Measurements from ENCODE around the gene TMEM89. TPM values are rescaled to one million over a fixed set of nuclear protein-coding genes. Genes with fewer than 3 reads are reported as not detected.

TMEM89 gene
- total RNA-seq, 4 donors from 2014 or later, result not detected

DNA sequence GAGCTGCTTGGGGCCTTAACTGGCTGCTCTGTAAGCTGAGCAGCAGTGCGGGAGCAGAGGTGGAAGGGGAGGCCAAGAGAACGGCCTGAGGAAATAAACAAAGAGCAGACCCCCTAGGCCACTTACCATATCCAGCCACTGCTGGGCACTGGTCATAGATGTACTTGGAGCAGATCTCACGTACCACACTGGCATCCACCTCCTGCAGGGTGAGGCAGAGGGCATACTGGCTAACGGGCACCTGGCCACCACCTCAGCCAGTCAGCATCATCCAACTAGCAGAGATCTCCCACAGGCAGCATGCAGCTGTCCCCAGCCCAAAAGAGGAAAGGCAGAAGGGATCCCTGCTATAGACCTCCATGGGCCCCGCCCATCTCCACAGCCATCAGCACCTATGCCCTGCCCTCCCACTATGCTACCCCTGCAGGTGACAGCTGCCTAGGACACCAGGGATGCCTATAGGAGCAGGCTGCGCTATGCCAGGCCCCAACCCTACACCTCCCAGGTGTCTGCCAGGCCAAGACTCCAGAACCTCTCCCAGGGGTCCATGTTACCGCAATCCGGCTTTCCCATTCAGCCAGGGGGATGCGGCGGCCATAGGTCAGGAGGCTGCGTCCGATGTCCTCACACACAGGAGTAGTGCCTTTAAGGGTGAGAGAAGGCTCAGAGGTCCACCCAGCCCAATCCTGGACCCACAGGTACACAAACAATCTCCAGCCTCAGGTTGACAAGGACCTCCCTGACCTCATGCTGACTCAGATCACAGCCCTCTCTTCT lies 21.9 kb downstream of the TMEM89 start:
- no peak for ATAC-seq (ENCODE audit: low FRiP score)
- TF ChIP-seq, protein P1, sequence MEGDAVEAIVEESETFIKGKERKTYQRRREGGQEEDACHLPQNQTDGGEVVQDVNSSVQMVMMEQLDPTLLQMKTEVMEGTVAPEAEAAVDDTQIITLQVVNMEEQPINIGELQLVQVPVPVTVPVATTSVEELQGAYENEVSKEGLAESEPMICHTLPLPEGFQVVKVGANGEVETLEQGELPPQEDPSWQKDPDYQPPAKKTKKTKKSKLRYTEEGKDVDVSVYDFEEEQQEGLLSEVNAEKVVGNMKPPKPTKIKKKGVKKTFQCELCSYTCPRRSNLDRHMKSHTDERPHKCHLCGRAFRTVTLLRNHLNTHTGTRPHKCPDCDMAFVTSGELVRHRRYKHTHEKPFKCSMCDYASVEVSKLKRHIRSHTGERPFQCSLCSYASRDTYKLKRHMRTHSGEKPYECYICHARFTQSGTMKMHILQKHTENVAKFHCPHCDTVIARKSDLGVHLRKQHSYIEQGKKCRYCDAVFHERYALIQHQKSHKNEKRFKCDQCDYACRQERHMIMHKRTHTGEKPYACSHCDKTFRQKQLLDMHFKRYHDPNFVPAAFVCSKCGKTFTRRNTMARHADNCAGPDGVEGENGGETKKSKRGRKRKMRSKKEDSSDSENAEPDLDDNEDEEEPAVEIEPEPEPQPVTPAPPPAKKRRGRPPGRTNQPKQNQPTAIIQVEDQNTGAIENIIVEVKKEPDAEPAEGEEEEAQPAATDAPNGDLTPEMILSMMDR (IDR thresholded peaks at IDR 0.05), result no peak
- DNase-seq (ENCODE audit: low spot score), result no peak

DNA sequence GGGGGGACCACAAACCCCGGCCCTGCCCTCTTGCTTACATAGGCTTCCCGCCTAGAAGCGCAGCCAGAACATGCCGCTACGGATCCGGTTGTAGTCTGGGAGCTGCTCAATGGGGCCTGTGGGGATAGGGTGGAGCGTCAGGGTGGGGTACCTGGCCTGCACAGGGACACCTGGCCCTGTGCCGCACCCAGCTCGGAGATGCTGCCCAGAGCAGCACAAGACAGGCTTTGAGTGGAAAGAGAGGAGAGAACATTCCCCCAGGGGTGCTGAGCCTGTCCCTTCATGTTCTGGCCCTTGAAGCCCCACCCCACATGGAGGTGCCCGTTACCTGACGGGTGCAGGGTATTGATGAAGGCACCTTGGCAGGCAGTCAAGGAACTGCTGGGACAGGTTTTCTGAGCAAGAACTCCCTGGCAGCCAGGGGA lies 22.5 kb downstream of the TMEM89 start:
- ATAC-seq (ENCODE audit: low FRiP score) (no peak), DNase-seq (ENCODE audit: low spot score) (no peak)

DNA sequence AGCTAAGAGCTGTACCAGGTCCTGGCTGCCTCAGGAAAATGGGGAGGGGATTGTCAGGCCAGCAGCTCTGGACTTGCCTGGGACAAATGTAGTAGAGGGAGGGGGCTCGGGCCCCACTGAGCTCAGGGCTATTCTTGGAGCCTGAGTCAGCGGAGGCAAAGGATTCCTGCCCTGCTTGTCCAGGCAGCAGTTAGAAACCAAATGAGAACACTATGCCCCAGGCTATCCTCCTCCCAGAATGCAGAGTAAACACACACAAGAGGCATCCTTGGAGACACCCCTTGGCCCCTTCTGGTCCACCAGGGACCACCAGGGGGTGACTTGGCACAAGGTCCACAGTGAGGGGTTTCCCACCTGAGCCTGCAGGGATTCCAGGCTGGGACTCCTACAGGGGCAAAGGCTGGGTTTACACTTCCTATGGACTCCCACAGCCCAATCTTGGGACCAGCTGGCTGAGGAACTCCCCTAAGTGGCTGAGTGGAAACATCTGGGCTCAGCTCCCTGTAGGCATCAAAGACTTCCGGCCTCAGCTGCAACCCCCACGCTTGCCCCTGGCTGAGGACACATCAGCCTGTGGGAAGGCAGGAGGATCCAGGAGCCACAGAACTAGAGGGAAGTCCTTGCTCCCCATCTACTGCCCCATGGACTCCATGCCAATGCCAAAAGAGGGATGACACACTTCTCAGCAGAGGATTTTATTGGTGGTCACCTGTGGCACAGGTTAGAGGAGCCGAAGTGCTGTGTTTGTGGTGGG lies 23.1 kb downstream of the TMEM89 start:
- DNase-seq (ENCODE audit: low spot score) (no peak), ATAC-seq (ENCODE audit: low FRiP score) (no peak)
- TF ChIP-seq, protein P1 (IDR thresholded peaks at IDR 0.05), result no peak

More for the DNA sequence above, 22.5 kb downstream of the TMEM89 start:
- TF ChIP-seq, protein P1 (IDR thresholded peaks at IDR 0.05), result no peak

DNA sequence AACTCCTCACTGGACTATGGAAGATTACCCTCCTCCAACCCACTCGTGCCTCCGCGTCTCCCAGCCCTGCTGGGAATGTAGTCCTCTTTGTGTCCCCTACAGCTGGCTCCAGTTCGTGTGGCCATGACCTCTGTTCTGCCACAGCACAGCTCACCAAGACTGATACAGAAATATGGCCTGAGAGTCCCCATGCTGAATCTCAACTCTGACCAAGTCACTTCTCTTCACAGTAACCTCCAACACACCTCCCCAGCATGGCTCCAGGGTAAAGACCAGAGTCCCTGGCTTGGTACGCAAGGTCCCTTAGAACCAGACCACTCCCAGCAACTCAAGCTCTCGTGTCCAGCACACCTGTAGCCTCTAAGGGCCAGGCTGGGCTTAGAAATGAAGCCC lies 24.2 kb downstream of the TMEM89 start:
- ATAC-seq (ENCODE audit: low FRiP score), result no peak
- TF ChIP-seq, protein P1 (IDR thresholded peaks at IDR 0.05), result no peak
- DNase-seq (ENCODE audit: low spot score), result no peak

DNA sequence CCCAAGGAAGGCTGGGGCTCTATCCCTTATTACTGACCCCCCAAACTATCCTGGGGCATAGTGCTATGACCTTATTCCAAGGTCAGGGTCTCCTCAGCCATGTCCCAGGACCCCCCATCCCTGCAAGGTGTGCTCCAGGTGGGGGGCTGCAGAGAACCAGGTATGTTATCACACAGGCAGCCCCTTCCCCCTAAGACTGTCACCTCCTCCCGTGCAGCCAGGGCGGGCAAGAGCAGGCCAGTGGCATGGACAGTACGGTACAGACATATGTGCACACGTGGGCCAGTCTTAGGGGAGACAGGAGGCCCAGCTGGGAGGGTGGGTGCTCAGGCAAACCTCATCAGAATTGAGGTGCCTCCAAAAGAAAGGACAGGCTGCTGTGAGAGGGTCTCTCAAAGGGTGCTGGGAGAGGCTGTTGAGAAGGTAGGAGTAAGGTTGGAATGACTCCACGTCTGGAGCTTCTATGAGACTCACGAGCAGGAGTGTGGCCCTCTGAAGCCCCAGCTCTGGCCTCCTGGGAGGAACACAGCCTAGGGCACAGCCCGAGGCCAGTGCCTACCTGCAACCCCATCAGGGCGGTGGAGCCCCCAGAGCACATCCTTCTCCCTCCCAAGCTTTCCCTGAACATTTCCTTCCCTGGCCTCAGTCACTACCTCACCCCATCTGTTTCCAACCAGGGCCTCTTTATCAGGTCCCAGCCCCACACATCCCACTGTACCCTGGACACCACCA lies 24.7 kb downstream of the TMEM89 start:
- DNase-seq (ENCODE audit: low spot score) (no peak), ATAC-seq (ENCODE audit: low FRiP score) (no peak)
- TF ChIP-seq, protein P1 (IDR thresholded peaks at IDR 0.05), result no peak

DNA sequence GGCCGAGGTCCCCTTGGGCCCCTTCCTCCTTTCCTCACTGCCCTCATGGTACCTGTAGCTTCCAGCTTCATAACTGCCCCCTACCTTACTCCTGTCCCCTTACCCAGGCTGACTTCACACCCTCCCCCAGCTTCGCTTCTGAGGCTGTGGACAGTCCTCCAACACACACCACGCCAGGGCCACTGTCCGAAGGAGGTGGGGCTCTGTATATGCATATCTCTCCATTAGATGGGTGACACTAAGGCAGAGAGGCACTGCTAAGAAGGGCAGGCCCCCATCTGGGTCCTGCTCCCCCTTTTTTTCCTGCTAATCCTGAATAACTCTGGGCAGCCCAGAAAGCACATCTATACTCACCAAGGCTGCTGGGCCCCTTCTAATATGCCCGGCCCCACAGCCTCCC lies 25.4 kb downstream of the TMEM89 start:
- ATAC-seq (ENCODE audit: low FRiP score) (no peak), DNase-seq (ENCODE audit: low spot score) (no peak)
- TF ChIP-seq, protein P1 (IDR thresholded peaks at IDR 0.05), result no peak
